Activated CD4-positive, alpha-beta memory T cell treated with anti-CD3 and anti-CD28 coated beads, Interleukin-2, amount 10 ng/mL, durations not matched to agents 7 days and 5 days (primary cell): Measurements from ENCODE around the gene TAGAP. TPM values are rescaled to one million over a fixed set of nuclear protein-coding genes. Genes with fewer than 3 reads are reported as not detected.
A peak's percentile ranks its signal among the peaks of the same experiment; 100 is the strongest.
"Not testable (repeated sequence)": the region's sequence is repeated elsewhere in the genome, so short reads cannot be mapped to it uniquely, and the experiment has no call there.

Source experiments
- CTCF ChIA-PET: fragments of 350-600 bp; sonication (Branson Sonifier 250); formaldehyde crosslinking; loops from one replicate; lab custom pipeline; 2021; ENCODE audit warnings: antibody characterized with exemption, inconsistent platforms; lab: Charles Lee
- POLR2A ChIA-PET: fragments of 350-600 bp; sonication (Branson Sonifier 250); formaldehyde crosslinking; loops from one replicate; lab custom pipeline; 2021; ENCODE audit warnings: antibody characterized with exemption; lab: Charles Lee
- DNase-seq: peaks from one replicate; pipeline ENCODE4 v3.0.0-alpha.2; 2020
- H3K27ac Mint-ChIP-seq: one replicate; pipeline ENCODE4 v1.8.0; 2021; ENCODE audit warnings: mild to moderate bottlenecking, mixed read lengths
- H3K27me3 Mint-ChIP-seq: one replicate; pipeline ENCODE4 v1.8.0; 2021; ENCODE audit warnings: mixed read lengths
- H3K36me3 Mint-ChIP-seq: one replicate; pipeline ENCODE4 v1.8.0; 2021; ENCODE audit warnings: low read depth, mixed read lengths
- H3K4me1 Mint-ChIP-seq: one replicate; pipeline ENCODE4 v1.8.0; 2021; ENCODE audit warnings: mixed read lengths
- H3K4me3 Mint-ChIP-seq: one replicate; pipeline ENCODE4 v1.8.0; 2021; ENCODE audit warnings: mild to moderate bottlenecking, mixed read lengths
- H3K9me3 Mint-ChIP-seq: one replicate; pipeline ENCODE4 v1.8.0; 2021; ENCODE audit warnings: mixed read lengths
- total RNA-seq, 2 experiments: library from RNA; stranded (reverse); gene quantifications; one replicate each; pipeline ENCODE4 v1.2.3, GENCODE V29; 2021

The TAGAP gene
- total RNA-seq, 2 experiments from 2014 or later = 52.0 to 53.2 TPM

GRCh38 chr6:159041181-159041580 lies 3.6 kb downstream of the TAGAP start:
- ChIA-PET POLR2A (interaction anchor here (0.8 to 9.1 kb wide), 17 partner anchors 18 to 397 kb away, joined by 3 to 356 read pairs (median 7); partner anchors contain the start of genes DYNLT1, RSPH3 and SYTL3), CTCF (interaction anchor here (0.7 to 9.6 kb wide), 11 partner anchors 12 to 171 kb away, joined by 3 to 163 read pairs (median 6); partner anchors contain the start of gene RSPH3)
- Mint-ChIP-seq H3K27me3 (no peaks in the 10 kb centered on the region), H3K4me1 (peaks cover 67% of the 10 kb centered on the region), H3K27ac (peak overlapping the region; percentile 97), H3K36me3 (peaks cover 83% of the 10 kb centered on the region), H3K4me3 (peak overlapping the region; percentile 95), H3K9me3 (no peaks in the 10 kb centered on the region)
- DNase-seq = no peak

GRCh38 chr6:159039885-159040258 lies 4.9 kb downstream of the TAGAP start:
- POLR2A ChIA-PET = interaction anchor here (1.1 to 9.1 kb wide), 17 partner anchors 10 to 750 kb away, joined by 3 to 356 read pairs (median 6); partner anchors contain the start of genes DYNLT1, EZR, MRPL18 and RSPH3
- Mint-ChIP-seq H3K4me3 (peak overlapping the region; percentile 49), H3K27me3 (no peaks in the 10 kb centered on the region), H3K9me3 (no peaks in the 10 kb centered on the region), H3K4me1 (peaks cover 66% of the 10 kb centered on the region), H3K36me3 (peaks cover 96% of the 10 kb centered on the region), H3K27ac (peak overlapping the region; percentile 97)
- CTCF ChIA-PET = interaction anchor here (0.8 to 9.6 kb wide), 9 partner anchors 14 to 95 kb away, joined by 3 to 163 read pairs (median 5); partner anchors contain the start of gene RSPH3
- DNase-seq = no peak

- no peaks in the 10 kb centered on the region for H3K27me3 Mint-ChIP-seq
- H3K27ac Mint-ChIP-seq = peak overlapping the region; percentile 97
- H3K36me3 Mint-ChIP-seq = peaks cover 95% of the 10 kb centered on the region
- H3K9me3 Mint-ChIP-seq = no peaks in the 10 kb centered on the region
- peak; percentile 41 for DNase-seq
- ChIA-PET CTCF (interaction anchor here (0.8 to 9.6 kb wide), 11 partner anchors 15 to 95 kb away, joined by 3 to 163 read pairs (median 5); partner anchors contain the start of gene RSPH3), POLR2A (interaction anchor here (0.7 to 9.1 kb wide), 18 partner anchors 9 to 751 kb away, joined by 3 to 356 read pairs (median 5); partner anchors contain the start of genes DYNLT1, EZR, MRPL18 and RSPH3)
- H3K4me1 Mint-ChIP-seq = peaks cover 65% of the 10 kb centered on the region
- peak overlapping the region; percentile 49 for H3K4me3 Mint-ChIP-seq
Observed at GRCh38 chr6:159038914-159039884, 5.6 kb downstream of the TAGAP start.

GRCh38 chr6:159038318-159038717 lies 6.5 kb downstream of the TAGAP start:
- ChIA-PET CTCF (interaction anchor here (1.1 to 9.6 kb wide), 3 partner anchors 25 to 96 kb away, joined by 4 to 163 read pairs (median 10); no protein-coding TSS in a partner anchor), POLR2A (interaction anchor here (2.1 to 9.1 kb wide), 5 partner anchors 20 to 68 kb away, joined by 11 to 356 read pairs (median 27); no protein-coding TSS in a partner anchor)
- H3K9me3 Mint-ChIP-seq, H3K27ac Mint-ChIP-seq, H3K4me3 Mint-ChIP-seq, H3K27me3 Mint-ChIP-seq, DNase-seq: not testable (repeated sequence)
- H3K4me1 Mint-ChIP-seq = peaks cover 65% of the 10 kb centered on the region
- peaks cover 90% of the 10 kb centered on the region for H3K36me3 Mint-ChIP-seq

GRCh38 chr6:159037756-159038290 lies 7.0 kb downstream of the TAGAP start:
- H3K9me3 Mint-ChIP-seq = no peaks in the 10 kb centered on the region
- ChIA-PET CTCF (interaction anchor here (1.1 to 9.6 kb wide), 4 partner anchors 25 to 97 kb away, joined by 3 to 163 read pairs (median 7); no protein-coding TSS in a partner anchor), POLR2A (interaction anchor here (2.7 to 9.1 kb wide), 3 partner anchors 21 to 69 kb away, joined by 22 to 356 read pairs (median 239); no protein-coding TSS in a partner anchor)
- H3K27me3 Mint-ChIP-seq = no peaks in the 10 kb centered on the region
- H3K36me3 Mint-ChIP-seq = peaks cover 85% of the 10 kb centered on the region
- H3K27ac Mint-ChIP-seq = no peak overlapping the region
- no peak for DNase-seq
- H3K4me3 Mint-ChIP-seq = no peak overlapping the region
- peaks cover 61% of the 10 kb centered on the region for H3K4me1 Mint-ChIP-seq

GRCh38 chr6:159036673-159037072 lies 8.1 kb downstream of the TAGAP start:
- Mint-ChIP-seq H3K4me1 (peaks cover 52% of the 10 kb centered on the region), H3K27ac (no peak overlapping the region), H3K27me3 (no peaks in the 10 kb centered on the region), H3K36me3 (peaks cover 74% of the 10 kb centered on the region), H3K9me3 (no peaks in the 10 kb centered on the region), H3K4me3 (no peak overlapping the region)
- DNase-seq = no peak
- POLR2A ChIA-PET = interaction anchor here (1.4 to 9.1 kb wide), 4 partner anchors 8 to 76 kb away, joined by 3 to 356 read pairs (median 4); partner anchors contain the start of gene TAGAP
- CTCF ChIA-PET = interaction anchor here (1.3 to 9.6 kb wide), 2 partner anchors 28 to 68 kb away, joined by 3 to 163 read pairs; no protein-coding TSS in a partner anchor

- Mint-ChIP-seq H3K4me3 (no peak overlapping the region), H3K27ac (no peak overlapping the region), H3K27me3 (no peaks in the 10 kb centered on the region), H3K9me3 (no peaks in the 10 kb centered on the region), H3K36me3 (peaks cover 66% of the 10 kb centered on the region), H3K4me1 (peaks cover 44% of the 10 kb centered on the region)
- ChIA-PET CTCF (interaction anchor here (0.7 to 1.1 kb wide), 3 partner anchors 27 to 99 kb away, joined by 3 to 5 read pairs (median 3); no protein-coding TSS in a partner anchor), POLR2A (interaction anchor here (0.7 to 1.9 kb wide), 5 partner anchors 9 to 76 kb away, joined by 3 to 5 read pairs (median 4); partner anchors contain the start of gene TAGAP)
- DNase-seq = no peak
Observed at GRCh38 chr6:159035891-159036290, 8.9 kb downstream of the TAGAP start.

GRCh38 chr6:159033160-159034049 lies 11.4 kb downstream of the TAGAP start:
- H3K36me3 Mint-ChIP-seq = peaks cover 41% of the 10 kb centered on the region
- H3K9me3 Mint-ChIP-seq = no peaks in the 10 kb centered on the region
- H3K27me3 Mint-ChIP-seq = no peaks in the 10 kb centered on the region
- POLR2A ChIA-PET = interaction anchor here (1.0 to 1.2 kb wide), 2 partner anchors 10 to 33 kb away, joined by 3 to 4 read pairs; partner anchors contain the start of gene RSPH3
- no peak for DNase-seq
- no peak overlapping the region for H3K27ac Mint-ChIP-seq
- CTCF ChIA-PET = interaction anchor here (1.1 to 2.2 kb wide), 6 partner anchors 14 to 77 kb away, joined by 3 to 11 read pairs (median 4); no protein-coding TSS in a partner anchor
- H3K4me3 Mint-ChIP-seq = no peak overlapping the region
- H3K4me1 Mint-ChIP-seq = peaks cover 21% of the 10 kb centered on the region

- Mint-ChIP-seq H3K27me3 (no peaks in the 10 kb centered on the region), H3K4me3 (no peak overlapping the region), H3K4me1 (peaks cover 11% of the 10 kb centered on the region), H3K36me3 (peaks cover 29% of the 10 kb centered on the region), H3K9me3 (no peaks in the 10 kb centered on the region), H3K27ac (no peak overlapping the region)
- no peak for DNase-seq
- ChIA-PET CTCF (interaction anchor here (1.1 to 2.2 kb wide), 3 partner anchors 23 to 103 kb away, joined by 5 to 11 read pairs (median 7); no protein-coding TSS in a partner anchor), POLR2A (interaction anchor here (1.1 to 1.3 kb wide), 4 partner anchors 10 to 75 kb away, joined by 3 to 4 read pairs (median 3); partner anchors contain the start of gene RSPH3)
Observed at GRCh38 chr6:159031846-159032245, 12.9 kb downstream of the TAGAP start.

GRCh38 chr6:159030168-159030567 lies 14.6 kb downstream of the TAGAP start:
- H3K9me3 Mint-ChIP-seq = peaks cover 9% of the 10 kb centered on the region
- peaks cover 2% of the 10 kb centered on the region for H3K4me1 Mint-ChIP-seq
- H3K27ac Mint-ChIP-seq = no peak overlapping the region
- ChIA-PET POLR2A (interaction anchor here (0.8 kb wide), 1 partner anchor 9 kb away, joined by 4 read pairs; no protein-coding TSS in a partner anchor), CTCF (interaction anchor here (1.0 to 1.2 kb wide), 2 partner anchors 21 to 74 kb away, joined by 3 to 4 read pairs; no protein-coding TSS in a partner anchor)
- H3K27me3 Mint-ChIP-seq = no peaks in the 10 kb centered on the region
- H3K36me3 Mint-ChIP-seq = peaks cover 22% of the 10 kb centered on the region
- no peak overlapping the region for H3K4me3 Mint-ChIP-seq
- no peak for DNase-seq

- CTCF ChIA-PET, H3K4me3 Mint-ChIP-seq, H3K4me1 Mint-ChIP-seq, H3K27me3 Mint-ChIP-seq, DNase-seq, H3K27ac Mint-ChIP-seq: not testable (repeated sequence)
- peaks cover 28% of the 10 kb centered on the region for H3K9me3 Mint-ChIP-seq
- H3K36me3 Mint-ChIP-seq = peaks cover 31% of the 10 kb centered on the region
- POLR2A ChIA-PET = interaction anchor here (1.5 kb wide), 1 partner anchor 14 kb away, joined by 4 read pairs; no protein-coding TSS in a partner anchor
Observed at GRCh38 chr6:159025224-159025623, 19.6 kb downstream of the TAGAP start.
